Islet precursor cell (in vitro differentiated cells): Measurements from ENCODE around the gene SAMD14.
A peak's percentile ranks its signal among the peaks of the same experiment; 100 is the strongest.
"Not testable (repeated sequence)": the region's sequence is repeated elsewhere in the genome, so short reads cannot be mapped to it uniquely, and the experiment has no call there.

Experiments used
- DNase-seq: peaks from one replicate; pipeline ENCODE4 v3.0.0-alpha.2; 2018

The SAMD14 gene

GRCh38 chr17:50072130-50072529 is 57.8 kb downstream of the SAMD14 start:
- DNase-seq = no peak

GRCh38 chr17:50071692-50072091 is 58.3 kb downstream of the SAMD14 start:
- DNase-seq = no peak

GRCh38 chr17:50070908-50071680 is 58.9 kb downstream of the SAMD14 start:
- DNase-seq = no peak

- DNase-seq = no peak
Measured at GRCh38 chr17:50067996-50068395, 62.0 kb downstream of the SAMD14 start.

GRCh38 chr17:50066995-50067394 is 63.0 kb downstream of the SAMD14 start:
- no peak for DNase-seq

- DNase-seq = no peak
Measured at GRCh38 chr17:50065056-50065455, 64.9 kb downstream of the SAMD14 start.

GRCh38 chr17:50064253-50065001 is 65.5 kb downstream of the SAMD14 start:
- DNase-seq = peak; percentile 99

GRCh38 chr17:50063561-50064252 is 66.3 kb downstream of the SAMD14 start:
- DNase-seq = peak; percentile 75

GRCh38 chr17:50062293-50063243 is 67.4 kb downstream of the SAMD14 start:
- peak; percentile 74 for DNase-seq

GRCh38 chr17:50061713-50062045 is 68.3 kb downstream of the SAMD14 start:
- DNase-seq = not testable (repeated sequence)

- DNase-seq = no peak
Measured at GRCh38 chr17:50060951-50061712, 68.8 kb downstream of the SAMD14 start.
